Stimulated activated CD4-positive, alpha-beta T cell treated with anti-CD3 and anti-CD28 coated beads, Interleukin-2, amount 100 ng/mL, for 4 hours (primary cell): ENCODE results near the gene SRF.

ENCODE experiments used
- DNase-seq: peaks from one replicate; pipeline ENCODE4 v3.0.0-alpha.2; 2020; ENCODE audit warnings: low read depth

SRF gene

GRCh38 chr6:43217351-43217750, 46.3 kb downstream of the SRF start:
- DNase-seq, result no peak

GRCh38 chr6:43219119-43219518, 48.0 kb downstream of the SRF start:
- DNase-seq, result no peak

- no peak for DNase-seq
Observed at GRCh38 chr6:43219814-43220213, 48.7 kb downstream of the SRF start.

- no peak for DNase-seq
Observed at GRCh38 chr6:43220439-43220951, 49.4 kb downstream of the SRF start.

GRCh38 chr6:43221046-43221972, 50.2 kb downstream of the SRF start:
- DNase-seq, result no peak

- no peak for DNase-seq
Observed at GRCh38 chr6:43222418-43223059, 51.5 kb downstream of the SRF start.

GRCh38 chr6:43223175-43223574, 52.1 kb downstream of the SRF start:
- no peak for DNase-seq

GRCh38 chr6:43226192-43226851, 55.3 kb downstream of the SRF start:
- DNase-seq, result no peak

GRCh38 chr6:43228951-43229802, 58.1 kb downstream of the SRF start, which contains the start of gene DNPH1:
DNPH1 (minus strand) TSS chr6:43229481; CDS start chr6:43229456, 25 bp downstream.
- DNase-seq, result peak; percentile 66

GRCh38 chr6:43229803-43230620, 58.9 kb downstream of the SRF start:
- DNase-seq, result no peak

GRCh38 chr6:43231053-43231452, 60.0 kb downstream of the SRF start:
- no peak for DNase-seq
